HG02885 (cell line): ENCODE measurements around the gene PTPRG.

ENCODE experiments used
- ATAC-seq: cut with Tn5 transposase; IDR thresholded peaks from one replicate; pipeline ENCODE4 v1.9.1; 2021; ENCODE audit warnings: mild to moderate bottlenecking; ENCODE audit not compliant: unreplicated experiment, poor library complexity

PTPRG gene

DNA sequence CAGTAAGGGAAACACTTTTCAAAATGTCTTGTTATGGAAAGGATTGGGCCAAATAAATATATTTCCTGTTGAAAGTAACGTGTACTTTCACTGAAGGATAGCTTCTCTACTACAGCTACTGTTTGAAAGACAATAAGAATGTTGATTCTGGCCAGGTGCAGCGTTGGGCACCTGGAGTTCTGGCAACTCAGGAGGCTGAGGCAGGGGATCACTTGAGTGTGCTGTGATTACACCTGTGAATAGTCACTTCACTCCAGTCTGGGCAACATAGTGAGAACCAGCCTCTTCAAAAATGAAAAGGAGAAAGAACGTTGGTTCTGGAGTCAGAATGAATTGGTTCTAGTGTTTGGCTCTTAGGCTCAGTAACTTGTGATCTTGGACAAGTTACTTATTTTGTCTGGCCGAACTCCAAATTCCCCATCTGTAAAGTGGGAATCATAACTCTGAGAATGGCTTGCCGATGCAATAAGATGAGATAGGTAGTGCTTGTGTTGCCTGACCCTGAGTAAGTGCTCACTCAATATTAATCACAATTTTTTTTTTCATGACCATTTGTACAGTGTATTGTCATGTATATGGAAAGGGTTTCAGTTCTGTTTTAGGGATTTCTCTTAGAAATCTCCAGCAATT is 310.8 kb downstream of the PTPRG start:
- no peak for ATAC-seq

DNA sequence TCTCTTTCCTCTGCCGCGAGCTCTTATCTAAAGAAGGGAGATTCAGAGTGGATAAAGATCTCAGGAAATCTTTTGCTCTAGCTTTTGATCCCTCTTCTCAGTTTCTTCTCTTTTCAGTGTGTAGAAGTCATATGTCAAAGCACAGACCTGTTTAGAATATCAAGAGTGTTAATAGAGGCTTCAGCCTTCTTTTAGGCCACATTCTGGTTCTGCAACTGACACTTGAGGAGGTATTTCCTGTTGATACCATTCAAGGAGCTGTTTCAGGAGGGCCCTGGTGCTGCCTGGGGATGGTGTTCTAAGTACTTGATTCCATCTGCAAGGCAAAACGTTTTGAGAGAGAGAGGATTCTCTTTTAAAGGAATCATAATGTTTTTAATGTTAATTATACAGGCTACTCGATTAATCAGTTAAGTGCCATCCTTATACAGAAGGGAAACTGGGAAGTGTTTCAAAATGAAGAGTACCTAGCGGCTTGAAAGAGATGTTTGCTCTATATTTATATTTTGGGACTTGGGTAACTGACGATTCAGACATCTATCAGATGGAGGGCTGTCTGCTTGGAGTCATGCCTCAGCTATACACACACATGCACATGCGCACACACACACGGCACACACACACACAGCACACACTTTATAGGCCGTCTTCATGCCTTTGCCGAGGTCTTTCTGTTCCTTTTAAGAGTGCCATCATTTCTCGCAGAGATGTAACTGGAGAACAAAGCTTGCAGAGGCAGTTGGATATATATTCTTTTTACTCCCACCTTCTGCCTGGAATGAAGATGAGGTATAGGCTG is 313.9 kb downstream of the PTPRG start:
- no peak for ATAC-seq

DNA sequence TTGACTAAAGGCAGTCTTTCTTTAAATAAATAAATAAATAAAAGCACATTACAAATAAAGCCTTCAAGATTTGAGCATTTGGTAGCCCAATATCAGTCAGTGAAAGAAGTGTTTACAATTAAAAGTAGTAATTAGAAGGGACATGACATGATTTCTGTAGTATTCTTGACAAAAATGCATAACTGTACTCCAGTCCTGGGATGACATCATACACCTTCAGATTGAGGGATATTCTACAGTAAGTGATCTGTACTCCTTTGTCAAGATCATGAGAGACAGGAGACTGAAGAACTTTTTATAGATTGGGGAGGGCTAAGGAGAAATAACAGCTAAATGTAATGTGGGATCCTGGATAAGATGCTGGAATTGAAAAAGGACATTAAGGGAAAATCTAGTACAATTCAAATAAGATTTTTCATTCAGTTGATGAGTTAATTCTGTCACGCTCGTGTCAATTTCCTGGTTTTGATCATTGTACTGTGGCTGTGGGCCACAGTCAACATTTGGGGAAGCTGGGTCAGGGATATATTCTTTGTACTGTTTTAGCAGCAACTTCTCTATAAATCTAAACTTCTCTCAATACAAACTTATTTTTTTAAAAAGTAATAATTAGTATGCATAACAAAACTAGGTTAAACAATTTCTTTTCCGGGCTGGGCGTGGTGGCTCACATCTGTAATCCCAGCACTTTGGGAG is 314.8 kb downstream of the PTPRG start:
- ATAC-seq: no peak

DNA sequence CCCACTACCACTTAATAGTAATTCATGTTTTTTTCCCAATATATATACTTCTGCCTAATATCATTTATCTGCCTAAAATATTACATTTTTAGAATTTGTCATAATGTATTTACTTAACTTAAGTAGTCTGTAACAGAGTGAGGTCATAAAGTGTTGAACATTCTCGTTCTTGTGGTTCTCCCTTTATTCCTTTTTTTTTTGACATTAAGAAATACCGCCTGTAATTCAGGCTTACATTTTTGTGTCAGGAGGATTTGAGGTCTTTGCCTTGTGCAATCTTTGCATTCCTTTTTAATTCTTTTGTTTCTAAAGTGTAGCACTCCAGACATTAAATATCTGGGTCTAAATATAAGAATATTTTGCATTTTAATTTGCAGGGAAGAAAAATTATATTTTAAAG is 315.4 kb downstream of the PTPRG start:
- ATAC-seq: no peak

DNA sequence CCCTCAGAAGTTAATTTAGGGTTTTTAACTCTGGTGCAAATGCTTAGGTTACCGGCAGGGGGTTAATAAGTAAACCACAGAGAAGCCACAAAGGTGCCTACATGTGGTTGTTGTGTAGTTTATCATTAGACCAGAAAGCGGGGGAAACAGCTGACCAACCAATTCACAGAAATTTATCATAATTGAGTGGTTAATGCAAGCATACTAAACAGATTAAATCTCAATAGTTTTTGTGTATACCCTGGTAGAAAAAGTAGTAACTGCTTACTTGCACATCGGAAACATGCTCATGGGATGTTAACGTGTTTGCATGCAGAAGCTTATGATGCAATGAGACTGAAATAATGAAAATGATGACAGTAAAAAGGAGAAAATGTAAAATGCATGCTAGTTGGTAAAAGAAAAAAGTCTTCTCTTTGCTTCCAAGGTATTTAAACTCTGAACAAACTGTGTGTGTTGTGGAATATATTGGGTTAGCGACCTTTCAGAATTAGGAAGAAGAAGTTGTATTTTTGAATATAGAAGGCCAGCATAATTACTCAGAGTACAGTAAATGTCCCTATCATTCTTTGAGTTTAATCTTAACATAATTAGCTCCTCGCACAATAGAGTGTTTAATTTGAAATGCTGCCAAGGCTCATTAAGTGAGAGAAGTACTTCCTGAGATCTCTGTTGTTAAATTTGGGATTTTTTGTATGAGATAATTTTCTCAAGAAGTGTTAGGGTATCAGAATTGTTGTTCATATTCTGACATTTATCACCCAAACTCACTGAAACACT is 316.2 kb downstream of the PTPRG start:
- ATAC-seq: peak; percentile 85

DNA sequence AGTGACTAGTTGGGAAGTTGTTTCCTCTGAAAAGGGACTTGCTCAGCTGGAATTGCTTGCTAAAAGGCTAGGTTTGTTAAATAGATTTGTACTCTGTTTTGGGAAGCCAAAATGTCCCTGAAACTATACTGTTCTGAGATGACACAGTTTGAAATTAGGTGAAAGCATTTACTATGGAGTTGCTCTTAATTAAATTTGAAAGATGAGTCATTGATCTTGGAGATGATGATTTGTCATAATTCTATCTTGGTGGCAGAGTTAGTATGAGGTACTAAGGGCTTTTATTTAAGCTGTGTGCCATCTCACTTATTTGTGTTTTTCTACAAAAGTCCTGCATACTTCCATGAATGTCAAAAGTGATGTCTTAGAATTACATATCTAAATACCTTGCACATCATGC is 320.9 kb downstream of the PTPRG start:
- no peak for ATAC-seq

DNA sequence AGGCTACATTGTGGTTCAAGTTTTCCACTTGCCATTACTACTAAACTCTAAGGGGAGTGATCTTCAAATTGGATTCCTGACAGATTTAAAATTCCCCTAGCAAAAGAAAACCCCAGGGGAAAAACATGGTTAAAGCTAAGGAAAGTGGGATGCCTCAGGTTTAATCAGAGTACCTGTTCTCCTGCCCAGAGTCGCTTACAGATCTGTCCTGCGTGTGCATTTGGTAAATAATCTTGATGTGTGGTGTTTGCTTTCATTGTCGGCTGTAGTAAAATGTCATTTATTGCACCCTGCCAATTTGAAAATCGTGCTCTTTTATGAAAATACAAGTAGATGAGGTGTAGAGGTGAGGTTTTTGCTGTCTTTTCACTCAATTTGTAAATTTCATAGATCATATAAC is 323.4 kb downstream of the PTPRG start:
- no peak for ATAC-seq

DNA sequence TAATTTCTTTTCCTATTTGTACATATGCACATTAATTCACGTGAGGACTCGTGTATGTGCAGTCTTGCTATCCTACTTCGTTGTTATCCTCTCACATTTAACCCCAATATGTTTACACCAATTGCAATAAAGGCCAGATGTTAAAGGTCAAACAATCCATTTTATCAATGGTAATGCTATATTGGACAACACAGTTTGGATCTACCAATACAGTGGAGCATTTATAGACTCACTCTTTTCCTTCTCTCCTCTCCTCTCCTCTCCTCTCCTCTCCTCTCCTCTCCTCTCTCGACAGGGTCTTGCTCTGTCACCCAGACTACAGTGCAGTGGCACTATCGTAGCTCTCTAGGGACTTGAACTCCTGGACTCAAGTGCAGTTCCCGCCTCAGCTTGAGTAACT is 324.0 kb downstream of the PTPRG start:
- no peak for ATAC-seq

DNA sequence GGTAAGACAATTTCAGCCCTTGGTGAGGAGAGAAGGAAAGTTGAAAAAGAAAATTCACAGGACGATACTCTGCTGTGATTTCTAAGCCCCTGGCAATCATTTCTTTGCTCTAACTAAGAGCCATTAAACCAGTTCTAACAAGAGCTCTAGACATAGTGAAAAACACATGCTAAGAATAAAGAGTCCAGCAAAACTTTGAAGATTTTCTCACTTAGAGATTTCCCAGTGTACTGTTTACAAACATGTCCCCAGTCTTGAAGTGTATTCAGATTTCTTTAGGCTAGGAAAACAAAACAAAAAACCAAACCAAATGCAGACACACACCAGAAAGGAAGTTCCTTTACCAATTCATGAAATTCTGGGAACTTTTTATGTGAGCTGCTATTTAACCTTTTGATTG is 325.8 kb downstream of the PTPRG start:
- no peak for ATAC-seq

DNA sequence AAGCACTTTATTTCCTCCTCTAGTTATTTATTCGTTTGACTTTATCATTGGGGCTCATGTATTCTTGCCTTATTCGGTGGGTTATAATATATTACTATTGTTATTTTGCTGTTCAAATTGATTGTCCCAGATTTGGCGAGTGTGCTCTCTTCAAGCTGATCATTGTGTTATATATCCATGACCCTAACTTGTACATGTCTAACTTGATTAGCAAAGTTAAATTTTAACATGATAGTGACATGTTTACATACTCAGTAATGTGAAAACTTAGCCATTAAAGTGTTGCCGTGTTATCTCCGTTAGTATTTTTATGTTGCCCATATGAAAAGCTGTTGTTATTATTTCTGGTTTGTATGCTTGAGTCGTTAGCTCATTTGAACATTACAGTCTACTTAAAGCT is 327.9 kb downstream of the PTPRG start:
- no peak for ATAC-seq

DNA sequence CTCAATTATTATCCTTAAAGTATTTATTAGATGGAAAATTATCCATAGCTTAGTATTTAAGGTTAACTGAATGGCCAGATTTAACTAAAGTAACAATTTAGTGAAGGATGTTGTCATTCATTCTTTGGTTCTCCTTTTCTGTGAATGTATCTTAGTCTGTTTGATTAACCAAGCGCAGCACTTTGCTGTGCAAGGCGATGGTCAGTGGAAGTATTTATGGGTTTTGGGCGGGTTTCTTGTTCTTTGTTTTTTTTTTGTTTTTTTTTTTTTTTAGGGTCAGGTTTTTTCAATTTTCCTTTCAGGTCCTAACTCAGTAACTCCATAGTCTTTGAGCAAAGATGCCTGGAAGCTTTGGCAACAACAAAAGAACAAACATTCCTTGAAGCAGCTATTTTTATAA is 328.8 kb downstream of the PTPRG start:
- ATAC-seq: no peak

DNA sequence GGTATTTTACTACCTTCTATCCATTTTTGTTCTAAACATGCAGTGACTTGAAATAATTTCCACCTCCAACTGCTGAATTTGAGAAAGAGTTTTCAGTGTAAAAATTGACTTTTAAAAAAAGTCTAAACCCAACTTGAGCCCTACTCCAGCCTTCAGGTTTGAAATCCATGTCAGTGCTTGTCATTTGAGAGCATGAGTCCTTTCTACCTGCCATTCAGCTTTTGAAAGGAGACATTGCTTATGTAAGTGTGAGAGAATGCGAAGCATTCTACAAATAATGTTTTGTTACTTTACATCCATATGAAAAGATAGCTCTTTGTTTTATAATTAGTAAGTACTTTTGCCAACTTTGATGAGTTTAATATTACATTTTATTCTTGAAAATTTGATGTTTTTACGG is 329.2 kb downstream of the PTPRG start:
- no peak for ATAC-seq

DNA sequence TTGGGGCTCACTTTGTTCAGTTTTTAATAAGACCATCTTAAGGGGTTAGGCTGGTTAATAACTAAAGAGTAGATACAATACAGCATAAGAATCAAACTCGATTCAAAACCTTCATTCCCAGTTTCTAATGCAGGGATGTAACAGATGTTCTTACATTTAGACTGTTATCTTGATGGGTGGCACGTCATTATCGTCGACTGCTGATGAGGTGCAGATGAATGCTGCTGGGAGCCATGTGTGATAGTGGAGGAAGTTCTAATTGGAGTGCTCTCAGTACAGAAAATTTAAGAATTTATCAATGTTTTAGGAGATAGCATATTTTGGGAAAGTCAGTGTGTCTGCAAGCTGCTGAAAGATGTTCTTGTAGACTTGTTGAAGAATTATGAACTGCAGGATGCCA is 331.5 kb downstream of the PTPRG start:
- no peak for ATAC-seq

DNA sequence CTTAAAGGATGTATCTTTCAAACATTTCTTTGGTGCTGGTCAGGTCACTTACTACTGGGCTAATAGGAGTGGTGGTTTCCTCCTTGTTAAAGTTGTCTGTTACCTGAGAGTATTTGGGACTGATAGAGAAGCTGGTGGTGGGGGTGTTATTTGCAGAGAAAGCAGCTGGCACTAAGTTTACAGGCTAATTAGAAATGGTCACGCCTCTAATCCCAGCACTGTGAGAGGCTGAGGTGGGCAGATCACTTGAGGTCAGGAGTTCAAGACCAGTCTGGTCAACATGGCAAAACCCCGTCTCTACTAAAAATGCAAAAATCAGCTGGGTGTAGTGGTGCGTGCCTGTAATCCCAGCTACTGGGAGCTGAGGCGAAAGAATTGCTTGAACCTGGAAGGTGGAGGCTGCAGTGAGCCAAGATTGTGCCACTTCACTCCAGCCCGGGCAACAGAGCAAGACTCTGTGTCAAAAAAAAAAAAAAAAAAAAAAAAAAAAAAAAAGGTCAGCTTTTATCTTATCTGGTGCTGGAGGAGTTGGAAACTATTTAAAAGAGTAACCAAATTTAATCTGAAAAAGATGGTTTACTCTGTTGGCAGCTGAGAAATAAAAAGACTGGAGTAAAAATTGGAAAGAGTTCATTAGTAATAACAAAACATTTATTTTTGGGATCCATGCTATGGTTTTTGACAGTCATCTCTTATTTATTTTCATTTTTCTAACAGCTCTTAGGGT is 332.6 kb downstream of the PTPRG start:
- ATAC-seq: no peak

DNA sequence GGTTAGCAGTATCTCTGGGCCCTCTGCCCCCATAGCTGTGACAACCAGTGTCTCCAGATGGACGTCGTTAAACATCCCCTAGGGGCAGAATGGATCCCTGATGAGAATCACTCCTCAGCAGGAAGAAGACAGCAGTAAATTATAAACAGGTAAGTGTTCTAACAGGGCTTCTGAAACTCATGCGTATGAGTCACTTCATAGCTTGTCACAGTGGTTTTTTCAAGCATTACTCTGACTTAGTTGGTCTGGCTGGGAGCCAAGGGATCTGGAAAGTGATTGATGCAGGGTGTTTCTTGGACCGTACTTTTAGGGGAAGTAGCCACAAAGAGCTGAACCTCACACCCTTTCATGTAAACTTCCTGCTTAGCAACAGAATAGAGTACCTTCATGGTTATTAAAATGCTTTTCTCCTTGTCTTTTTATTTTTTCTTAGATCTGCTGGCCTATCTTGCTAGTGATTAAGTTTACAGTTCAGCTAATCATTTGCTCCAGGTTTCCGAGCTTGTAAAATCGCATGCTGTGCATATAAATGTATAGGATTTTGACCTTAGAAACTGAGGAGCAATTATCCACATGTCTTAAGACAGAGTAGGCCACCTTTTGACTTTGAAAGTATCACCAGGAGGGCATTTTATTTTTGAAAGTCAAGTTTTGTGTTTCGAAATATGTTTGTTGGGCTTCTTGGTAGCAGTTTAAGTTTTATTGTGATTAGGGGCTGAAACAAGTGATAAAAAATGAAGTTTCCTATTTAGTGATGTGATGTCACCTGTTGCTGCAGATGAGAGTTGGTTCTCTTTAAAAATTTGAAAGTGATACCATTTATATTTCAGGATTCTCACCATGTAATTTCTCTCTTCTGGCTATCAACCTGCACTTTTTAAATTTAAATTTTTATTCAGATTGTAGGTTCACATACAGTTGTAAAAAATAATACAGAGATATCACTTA is 333.9 kb downstream of the PTPRG start:
- peak; percentile 96 for ATAC-seq

DNA sequence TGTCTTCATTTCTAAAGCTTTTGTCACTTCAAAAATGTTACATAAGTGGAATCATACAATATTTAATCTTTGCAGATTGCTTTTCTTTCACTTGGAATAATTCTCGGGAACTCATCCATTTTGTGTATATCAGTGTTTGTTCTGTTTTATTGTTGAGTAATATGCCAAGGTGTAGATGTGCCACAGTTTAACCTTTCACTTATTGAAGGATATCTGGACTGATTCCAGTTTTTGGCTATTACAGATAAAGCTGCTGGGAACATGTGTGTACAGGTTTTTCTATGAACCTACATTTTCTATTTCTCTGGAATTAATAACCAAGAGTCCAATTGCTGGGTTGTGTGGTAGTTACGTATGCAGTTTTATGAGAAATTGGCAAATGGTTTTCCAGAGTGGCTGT is 334.9 kb downstream of the PTPRG start:
- ATAC-seq: no peak

DNA sequence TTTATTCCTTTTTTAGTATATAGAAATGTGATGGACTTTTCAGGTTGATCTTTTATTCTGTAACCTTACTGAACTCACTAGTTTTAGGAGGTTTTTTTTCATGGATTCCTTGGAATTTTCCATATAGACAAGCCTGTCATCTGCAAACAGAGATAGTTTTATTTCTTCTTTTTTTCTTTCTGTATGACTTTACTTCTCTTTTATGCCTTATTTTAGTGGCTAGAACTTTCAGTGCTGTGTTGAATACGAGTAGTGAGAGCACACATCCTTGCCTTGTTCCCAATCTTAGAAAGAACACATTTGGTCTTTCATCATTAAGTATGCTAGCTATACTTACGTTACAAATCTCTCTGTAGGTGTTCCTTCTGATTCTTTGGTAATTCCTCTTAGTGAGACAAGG is 336.5 kb downstream of the PTPRG start:
- ATAC-seq: no peak

DNA sequence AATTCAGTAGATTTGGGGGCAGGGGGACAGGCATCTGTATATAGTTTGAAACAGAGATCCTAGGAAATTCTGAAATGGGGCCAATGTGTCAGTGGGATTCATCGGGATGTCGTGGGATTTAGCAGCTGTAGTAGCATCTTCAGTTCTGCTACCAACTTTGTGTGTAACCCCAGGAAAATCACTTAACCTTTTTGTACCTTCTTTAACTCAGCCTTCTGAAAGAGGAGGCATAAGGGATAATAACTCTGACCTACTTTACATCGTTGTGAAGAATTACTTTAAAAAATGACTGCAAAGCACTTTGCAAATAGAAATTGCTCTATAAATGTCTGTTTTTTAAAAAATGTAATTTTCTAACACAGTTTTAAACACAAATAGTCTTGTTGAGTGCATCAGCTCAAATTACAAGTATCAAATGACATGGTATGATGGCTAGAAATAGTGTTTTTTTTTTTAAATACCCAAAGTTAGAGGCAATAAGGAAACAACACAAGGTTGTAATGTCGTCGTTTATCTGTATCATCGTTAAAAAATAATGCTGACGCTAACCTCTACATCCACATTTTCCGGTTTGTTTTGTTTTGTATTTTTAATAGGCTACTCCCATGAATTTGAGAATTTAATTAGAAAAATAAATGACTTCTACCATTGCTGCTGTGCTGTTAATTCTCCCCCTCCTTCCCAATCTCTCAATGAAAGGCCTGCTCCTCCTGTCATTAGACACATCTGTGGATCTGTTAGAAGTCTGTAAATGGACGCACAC is 338.5 kb downstream of the PTPRG start:
- ATAC-seq: no peak
